Measurements from ENCODE around the gene KCNQ5.
A peak's percentile ranks its signal among the peaks of the same experiment; 100 is the strongest.
"Not testable (repeated sequence)": the region's sequence is repeated elsewhere in the genome, so short reads cannot be mapped to it uniquely, and the experiment has no call there.

The KCNQ5 gene

DNA sequence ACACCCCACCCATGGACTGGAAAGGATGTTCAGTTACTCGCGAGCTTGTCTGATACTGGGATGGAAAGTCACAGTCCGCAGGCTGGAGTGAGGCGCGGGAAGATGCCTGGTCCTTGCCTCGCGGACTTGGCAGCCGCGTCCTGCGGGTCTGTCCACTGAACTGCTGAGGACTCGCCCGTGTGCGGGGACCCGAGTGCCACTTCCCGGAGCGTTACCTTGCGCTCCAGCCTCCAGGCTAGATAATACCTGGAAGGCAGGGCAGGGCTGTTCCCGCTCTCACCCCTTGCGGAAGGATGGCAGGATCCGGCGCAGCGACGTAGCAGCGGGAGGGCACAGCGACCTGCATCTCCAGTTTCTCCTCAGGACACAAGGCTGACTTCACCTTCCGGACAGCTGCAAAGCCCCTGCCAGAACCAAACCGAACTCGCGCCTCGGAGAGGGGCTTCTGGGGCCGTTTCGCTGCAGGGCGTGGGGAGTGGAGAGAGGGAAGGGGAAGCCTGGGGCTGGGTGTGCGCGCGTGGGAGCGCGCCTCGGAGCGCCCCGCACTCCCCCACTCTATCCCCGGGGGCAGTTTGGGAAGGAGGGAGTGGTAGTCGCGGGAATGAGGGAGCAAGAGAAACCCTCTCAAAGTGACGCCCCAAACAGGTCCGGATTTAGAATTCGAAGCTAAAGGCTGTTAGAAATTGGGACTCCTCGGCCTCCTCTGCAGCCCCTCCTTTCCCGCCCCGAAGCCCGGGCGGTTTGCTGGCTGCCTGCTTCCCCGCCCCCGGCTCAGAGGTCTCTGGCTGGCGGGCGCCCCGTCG is at the start of gene KCNQ5:
KCNQ5 (plus strand) TSS at position 774 of the 803 bp plus-strand sequence.
- peak; percentile 15 to 19 for DNase-seq

DNA sequence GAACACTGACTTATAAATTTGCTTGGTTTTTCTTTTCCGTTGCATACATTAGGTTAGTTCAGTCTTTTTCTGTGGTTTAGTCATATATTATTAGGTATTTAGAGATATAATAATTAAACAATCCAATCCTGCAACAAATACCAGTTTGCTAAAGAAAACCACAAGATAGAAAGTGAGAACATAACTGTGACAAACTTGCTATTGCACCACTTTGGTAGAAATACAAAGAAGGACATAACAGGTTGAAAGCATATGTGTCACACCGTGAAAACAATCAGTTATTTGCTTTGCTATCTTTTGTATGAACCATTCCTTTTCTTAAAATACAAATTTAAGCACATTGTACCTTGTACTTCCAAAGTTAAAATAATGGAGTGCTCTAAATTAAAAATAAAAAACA is 42.0 kb upstream of the KCNQ5 start:
- DNase-seq = no peak

DNA sequence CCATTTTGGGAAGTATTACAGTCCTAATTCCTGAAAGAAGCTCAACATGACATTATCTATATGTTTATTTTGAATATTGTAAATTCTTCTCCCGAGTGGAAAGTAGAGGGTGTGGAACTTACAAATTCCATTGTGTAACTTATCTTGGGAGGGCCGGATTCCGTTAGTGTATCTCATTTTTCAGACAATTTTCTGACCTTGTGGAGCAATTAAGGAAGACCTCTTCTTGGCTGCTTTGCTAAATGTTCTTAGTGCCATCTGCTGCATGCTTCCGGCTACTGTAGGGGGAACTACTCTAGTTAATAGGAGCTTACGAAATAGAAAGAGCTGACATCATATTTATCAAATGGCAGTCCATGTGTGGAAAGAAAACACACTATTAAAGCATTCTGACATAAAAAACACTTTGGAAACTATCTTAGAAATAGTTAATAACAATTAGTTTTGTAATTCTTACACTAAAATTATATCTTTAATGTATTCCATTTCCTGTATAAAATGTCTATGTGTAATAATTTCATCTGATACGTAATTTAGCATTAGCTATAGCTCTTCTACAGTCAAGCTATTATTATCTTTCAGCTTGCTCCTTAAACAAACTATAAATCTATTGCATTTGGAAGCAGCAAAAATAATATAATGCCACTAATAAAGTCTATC is 41.5 kb upstream of the KCNQ5 start:
- no peak for DNase-seq

DNA sequence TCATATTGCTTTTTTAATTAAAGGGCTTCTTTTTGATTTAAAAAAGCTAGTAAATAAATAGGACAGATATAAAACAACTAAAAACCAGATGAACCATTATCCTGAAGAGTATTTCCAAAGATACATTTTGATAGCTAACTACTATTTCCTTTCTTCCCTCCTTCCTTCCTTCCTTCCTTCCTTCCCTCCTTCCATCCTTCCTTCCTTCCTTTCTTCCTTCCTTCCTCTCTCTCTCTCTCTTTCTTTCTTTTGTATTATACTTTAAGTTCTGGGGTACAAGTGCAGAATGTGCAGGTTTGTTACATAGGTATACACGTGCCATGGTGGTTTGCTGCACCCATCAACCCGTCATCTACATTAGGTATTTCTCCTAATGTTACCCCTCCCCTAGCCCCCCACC is 40.9 kb upstream of the KCNQ5 start:
- not testable (repeated sequence) for DNase-seq

DNA sequence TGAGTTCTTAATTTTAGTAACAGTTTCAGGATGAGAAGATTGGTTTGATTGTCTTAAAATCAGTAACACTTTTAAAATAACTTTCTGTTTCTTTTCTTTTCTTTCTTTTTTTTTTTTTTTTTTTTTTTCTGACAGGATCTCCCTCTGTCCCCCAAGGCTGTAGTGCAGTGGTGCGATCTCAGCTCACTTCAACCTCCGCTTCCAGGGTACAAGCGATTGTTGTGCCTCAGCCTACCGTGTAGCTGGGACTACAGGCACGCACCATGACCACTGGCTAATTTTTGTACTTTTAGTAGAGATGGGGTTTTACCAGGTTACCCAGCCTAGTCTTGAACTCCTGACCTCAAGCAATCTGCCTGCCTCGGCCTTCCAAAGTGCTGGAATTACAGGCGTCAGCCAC is 33.7 kb upstream of the KCNQ5 start:
- DNase-seq = no peak

DNA sequence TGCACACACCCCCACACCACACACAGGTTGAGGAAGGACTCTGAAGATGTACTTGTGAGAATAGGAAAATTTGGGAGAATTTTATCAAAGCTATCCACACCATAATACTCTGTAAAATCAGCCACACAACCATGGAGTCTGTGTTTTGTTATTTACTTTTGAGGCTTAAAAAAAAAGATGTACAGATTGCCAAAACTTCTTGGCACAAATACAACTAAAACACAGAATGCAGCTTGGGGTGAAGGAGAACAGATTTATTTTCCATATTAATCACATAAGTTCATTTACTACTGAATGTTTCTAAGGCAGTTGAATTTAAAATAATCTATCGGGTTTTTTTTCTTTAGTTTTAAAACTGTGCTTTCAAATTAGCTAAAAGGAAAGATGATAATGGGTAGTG is 32.8 kb upstream of the KCNQ5 start:
- no peak for DNase-seq

DNA sequence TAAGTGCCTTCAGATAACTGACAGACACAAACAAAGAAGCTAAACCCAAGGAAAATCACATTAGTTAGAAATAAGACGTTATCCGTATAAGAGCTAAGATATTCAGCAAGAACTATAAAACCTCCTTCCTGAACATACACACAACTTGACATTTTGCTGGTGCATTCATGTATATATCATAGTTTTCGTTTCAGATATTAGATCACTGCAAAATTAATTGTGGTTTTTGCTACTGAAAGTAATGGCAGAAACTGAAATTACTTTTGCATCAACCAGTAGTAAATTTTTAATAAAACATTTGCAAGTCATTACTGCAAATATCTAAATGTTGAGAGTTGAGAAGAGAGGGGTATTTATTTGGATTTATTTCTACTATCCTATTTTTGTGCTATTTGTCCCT is 26.1 kb upstream of the KCNQ5 start:
- no peak for DNase-seq

DNA sequence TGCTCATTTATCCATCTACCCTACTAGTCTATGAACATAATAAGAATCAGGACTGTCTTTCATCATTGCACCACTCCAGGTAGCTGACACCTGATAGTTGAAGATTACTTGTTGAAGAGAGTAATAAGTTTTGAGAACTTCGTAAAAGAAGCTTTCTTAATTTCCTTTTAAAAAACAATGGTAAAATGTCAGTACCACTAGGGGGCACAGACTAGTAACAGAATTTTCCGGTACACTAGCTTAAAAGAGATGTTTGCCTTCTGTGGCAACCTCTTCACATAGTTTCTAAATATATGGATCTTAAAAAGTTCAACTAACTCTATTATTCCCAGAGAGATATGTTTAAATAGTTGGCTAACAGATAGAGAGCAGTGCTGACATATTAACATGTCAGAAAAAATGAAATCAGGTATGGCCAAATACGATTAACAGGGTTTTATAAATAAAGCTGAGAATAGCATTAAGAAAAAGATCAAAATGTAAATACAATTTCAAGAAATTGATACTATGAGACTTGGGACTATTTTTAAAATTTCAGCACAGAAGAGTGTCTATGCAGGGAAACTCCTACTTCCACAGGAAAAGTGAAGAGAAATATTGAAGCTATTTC is 5.4 kb upstream of the KCNQ5 start:
- no peak for DNase-seq

DNA sequence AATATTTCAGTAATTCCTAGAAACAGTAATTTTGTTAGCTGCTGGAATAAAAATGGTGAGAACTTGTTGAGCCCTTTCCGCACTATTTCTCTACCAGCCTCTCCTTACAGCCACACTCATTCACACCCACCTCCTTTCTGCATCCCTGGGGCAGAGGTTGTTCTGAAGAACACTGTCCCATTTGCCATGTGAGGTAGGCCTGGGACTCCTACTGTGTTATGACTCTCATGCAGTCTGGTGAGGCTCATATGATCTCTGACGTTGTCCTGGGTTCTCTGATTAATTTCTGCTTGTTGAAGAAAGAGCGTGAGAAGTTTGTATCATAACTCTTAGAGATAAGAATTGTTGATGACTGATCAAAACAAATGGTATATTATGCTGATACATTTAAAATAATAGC is 4.1 kb upstream of the KCNQ5 start:
- DNase-seq = no peak

DNA sequence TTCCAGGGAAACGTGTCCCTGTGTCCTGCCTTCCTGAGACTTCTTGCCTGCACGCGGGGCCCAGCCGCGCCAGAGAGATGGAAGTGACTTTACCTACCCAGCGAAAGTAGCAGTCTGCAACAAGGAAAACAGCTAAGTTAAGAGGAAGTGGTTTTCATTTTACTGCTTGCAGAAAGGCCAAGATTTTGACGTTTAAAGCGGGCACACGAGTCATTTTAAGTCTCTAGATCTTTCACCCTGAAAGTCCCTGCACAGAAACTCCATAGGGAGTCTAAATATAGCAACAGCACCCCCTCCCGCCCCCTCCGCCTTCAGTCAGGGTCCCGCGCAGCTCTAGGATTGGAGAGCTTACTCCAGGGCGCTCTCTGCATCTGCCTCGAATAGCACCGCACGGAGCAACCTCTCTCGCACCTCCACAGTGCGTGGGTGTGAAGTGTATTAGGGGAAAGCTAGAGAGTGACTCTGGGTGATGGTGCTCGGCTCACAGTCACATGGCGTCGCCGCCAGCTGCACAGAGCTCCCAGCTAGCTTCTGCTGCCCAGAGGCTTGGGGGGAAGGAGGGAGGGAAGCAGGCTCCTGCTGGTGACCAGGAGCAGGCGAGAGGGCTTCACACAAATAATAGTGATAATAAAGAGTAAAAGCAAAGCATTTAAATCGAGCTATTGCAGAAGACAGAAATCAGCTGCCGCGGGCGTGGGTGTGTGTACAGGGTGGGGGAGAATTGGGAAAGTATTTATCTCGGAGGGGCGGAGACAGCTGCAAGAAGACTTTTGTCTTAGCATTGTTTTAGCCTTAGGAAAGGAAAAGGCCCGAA is 1.8 kb upstream of the KCNQ5 start:
- peak; percentile 66 to 69 for DNase-seq

DNA sequence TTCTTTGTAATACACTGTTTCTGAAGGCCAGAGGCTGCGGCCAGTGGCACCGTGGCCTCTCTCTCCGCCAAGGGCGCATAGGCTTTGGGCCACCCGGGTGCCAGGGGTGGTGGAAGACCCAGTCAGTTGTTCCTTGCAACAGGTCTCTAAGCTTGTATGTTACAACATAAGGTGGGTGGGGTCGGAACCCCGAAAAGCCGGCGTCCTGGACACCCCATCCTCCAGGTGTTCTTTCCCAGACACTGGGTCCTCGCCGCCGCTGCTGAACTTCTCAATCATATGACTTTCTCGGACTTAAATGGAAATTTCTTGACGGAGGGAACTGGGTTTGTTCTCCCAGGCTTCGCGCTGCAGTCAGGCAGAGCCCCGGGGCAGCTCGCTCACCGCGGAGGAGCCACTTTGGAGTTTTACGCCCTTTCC is 983 bp upstream of the KCNQ5 start:
- peak in 1 of 2 donors; percentile 12 for DNase-seq

DNA sequence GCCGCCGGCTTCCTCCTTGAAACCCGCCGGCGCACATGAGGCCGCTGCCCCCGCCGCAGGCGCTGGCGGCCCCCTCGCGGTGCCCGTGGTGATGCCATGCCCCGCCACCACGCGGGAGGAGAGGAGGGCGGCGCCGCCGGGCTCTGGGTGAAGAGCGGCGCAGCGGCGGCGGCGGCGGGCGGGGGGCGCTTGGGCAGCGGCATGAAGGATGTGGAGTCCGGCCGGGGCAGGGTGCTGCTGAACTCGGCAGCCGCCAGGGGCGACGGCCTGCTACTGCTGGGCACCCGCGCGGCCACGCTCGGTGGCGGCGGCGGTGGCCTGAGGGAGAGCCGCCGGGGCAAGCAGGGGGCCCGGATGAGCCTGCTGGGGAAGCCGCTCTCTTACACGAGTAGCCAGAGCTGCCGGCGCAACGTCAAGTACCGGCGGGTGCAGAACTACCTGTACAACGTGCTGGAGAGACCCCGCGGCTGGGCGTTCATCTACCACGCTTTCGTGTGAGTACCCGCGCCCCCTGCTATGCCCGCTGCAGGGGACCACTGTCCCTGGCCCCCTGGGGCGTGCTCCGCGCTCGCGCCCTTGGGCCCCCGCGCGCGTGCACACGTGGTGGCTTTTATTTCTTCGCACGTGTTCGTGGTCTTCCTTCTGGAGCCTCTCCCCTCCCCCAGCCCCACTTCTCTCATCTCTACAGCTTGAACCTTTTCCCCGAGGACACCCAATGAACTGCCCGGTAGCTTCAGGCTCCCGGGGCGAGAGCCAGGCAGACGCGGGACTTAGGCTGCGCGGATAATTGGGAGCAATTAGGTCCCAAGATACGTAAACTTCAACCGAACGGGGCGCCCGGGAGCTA is 453 bp downstream of the KCNQ5 start:
- DNase-seq = peak; percentile 42 to 48

DNA sequence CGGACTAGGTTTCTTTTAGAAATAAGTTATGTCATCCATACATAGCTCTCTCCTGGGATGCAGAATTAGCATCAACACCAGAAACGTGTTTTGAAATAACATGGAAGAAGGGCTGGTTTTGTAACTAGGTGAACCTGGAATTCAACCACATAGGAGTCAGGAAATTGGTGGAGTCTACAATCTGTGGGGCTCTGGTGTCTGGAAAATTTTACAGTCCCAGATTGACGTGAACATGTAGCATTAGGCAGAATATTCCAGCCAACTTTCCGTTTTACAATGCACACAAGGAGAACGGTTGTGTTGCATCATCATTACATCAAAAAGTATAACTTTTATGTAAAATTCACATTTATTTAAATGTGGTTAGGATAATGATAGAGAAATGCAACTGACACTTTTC is 1.9 kb downstream of the KCNQ5 start:
- DNase-seq = no peak

DNA sequence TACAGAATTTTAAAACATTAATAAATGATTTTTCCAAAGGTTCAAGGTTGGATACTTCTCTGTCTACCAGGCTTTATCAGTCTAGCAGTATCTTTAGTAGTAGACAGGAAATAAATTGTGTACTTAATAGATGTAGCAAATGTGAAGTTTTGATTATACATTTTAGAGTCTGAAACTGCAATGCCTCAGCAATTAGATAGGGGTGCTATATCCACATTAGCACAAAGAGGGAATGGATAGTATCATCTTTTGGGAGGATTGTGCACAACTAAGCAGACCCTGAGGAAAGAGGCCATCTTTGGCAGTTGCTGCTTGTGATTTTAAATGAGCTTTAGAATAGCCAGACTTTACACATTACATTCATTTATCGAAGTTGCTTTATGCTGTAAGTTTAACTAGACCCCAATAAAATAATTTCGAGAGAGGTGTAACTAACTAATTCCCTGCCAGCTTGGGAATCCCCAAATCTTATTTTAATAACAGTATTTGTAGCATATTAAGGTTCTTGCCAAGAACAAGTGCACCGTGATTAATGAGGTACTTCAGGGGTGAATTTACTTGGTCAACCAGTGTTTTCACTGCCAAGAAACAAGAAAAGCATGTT is 2.8 kb downstream of the KCNQ5 start:
- no peak for DNase-seq

DNA sequence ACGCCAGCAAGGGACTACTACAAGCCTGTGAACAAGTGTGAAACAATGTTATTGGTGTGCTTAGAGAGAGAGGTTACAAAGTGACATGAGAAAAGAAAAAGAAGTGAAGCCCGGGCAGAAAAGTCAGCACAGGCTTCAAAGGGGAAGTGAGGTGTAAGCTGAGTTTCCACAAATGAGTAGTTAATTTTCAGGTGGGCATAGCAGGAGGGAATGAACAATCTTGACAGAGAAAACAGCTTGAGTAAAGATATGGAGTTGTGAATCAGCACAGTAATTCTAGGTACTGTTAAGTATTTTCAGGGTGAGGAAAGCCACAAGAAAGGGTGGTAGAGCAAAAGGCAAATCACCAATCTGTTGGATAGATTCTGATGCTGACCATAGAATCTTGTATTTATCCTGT is 4.3 kb downstream of the KCNQ5 start:
- no peak for DNase-seq

DNA sequence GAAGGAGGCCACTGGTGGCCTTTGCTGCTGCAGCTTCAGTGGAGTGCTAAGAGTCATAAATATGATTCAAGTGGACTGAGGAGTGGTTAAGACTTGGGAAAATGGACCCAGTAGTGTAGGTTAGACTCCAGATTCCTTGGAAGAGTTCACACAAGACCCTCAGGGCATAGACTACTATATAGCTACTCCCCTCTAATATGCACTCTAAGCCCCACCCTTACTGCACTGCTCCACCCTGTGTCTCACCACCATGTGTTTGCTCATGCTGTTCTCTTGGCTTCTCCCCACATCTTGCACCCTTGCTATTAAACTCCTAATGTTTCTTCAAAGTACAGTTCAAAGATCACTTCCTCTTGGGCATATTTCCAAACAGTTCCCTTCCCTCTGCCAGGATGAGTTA is 5.7 kb downstream of the KCNQ5 start:
- DNase-seq = no peak

DNA sequence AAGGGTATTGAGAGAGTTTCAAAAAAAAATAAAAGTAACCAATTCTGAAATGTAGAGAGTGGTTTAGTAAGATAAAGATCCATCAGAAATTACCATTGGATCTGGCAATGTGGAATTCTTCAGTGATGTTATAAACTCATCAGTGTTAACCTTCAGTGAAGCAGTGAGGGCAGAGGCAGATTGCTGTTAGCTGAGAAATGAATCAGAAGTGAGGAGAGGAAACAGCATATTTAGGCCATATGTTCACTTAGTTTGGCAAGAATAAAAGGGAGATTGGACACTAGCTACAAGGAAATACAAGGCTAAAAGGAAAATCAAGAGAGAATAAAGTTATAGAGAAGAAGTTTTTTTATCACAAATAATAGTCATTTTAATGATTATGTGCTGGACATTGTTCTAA is 9.6 kb downstream of the KCNQ5 start:
- no peak for DNase-seq

DNA sequence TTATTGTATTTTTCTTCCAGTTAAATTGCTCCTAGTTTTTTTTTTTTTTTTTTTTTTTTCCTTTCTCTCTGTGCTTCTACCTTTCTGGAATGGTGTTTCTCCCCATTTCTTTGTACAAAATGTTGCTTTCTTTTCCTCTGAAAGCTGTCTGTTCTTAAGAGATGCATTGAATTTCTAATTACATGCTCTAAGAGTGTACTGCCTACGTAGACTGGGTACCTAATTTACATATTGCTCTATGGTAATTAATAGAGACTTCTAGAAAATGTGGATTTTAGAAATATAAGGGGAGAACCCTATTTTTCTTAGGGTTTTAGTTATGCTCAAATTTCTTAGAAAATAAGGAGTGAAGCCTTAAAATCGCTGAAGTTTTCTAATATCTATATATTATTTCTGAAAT is 13.8 kb downstream of the KCNQ5 start:
- no peak for DNase-seq

DNA sequence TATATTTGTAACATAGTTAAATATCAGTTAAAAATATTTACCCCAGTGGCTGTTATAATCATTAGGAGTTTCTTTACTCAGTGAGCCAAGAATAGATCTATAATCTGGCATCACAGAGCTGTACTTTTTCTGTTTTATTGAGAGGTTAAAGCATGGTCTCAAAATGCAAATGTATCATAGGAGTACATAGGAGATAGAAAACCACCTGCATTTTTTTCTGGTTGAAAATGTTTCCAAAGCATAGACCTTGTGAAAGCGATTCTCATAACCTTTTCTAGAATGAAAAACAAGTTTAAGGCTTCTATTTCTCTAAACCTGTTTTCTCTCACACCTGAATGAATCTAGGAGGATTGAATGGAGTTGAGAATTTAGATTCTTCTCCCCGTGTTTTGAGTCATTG is 14.4 kb downstream of the KCNQ5 start:
- no peak for DNase-seq

DNA sequence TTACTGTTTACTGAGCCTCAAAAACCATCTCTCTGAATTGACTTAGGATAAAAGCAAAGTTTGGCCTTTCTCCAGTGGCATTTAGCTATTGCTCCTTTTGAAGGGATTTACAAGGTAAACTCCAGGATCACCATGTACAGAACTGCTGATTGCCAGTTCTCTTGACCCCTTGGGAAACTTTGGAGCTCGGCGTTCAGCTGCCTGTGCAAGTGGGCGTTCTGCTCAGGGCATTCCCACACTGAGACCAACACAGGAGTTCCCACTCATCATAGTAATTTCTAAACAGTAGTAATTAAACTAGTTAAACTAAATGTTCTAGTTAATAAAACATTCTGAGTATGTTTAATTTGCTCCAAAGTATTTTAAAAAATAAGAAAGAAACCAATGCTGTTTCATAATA is 14.9 kb downstream of the KCNQ5 start:
- DNase-seq = no peak

DNA sequence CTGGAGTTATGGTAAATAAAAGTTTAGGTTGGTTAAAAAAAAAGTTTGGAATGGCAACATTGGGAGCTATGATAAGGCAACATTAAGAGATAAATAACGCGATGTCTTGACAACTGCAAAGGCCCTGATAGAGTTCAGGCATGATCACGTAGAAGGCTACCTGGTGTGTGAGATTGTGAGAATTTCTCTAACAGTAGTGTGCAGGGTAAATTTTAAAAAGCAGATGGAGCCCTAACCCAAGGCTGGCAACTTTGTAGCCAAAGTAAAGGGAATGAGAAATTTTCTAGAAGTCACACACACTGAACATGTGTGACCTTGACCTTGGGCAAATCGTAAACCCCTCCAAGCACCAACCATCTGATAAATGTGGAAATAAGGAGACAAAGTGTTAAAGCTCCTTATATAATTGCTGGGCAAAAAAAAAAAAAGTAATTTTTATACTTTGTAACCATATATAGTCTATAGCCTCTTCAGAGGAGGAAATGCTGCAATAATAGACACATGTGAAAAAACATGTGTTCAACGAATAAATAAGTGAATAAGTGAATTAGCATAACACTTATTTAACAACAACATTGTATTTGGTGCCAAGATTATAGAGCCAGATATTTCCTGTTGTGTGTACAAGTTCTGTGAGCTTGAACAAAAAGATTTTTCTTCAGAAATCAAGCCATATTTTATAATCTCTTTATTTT is 18.2 kb downstream of the KCNQ5 start:
- no peak for DNase-seq

DNA sequence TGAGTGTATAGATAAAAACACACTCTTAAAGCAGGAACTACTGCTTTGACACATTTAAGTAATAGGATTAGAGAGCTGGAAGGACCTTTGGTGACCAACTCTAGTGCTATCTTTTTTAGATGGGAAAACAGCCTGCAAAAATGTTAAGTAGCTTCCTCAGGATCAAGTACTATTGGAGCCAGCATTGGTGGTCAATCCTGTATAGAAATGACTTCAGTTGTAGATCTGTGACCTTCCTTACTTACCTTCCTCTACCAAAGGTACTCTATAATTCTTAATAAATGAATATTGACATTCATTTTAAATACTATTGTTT is 18.7 kb downstream of the KCNQ5 start:
- DNase-seq = no peak

All from stimulated activated CD4-positive, alpha-beta T cell treated with anti-CD3 and anti-CD28 coated beads, Interleukin-2, amount 100 ng/mL, for 48 hours (primary cell).